Activated T-cell treated with anti-CD3 and anti-CD28 coated beads, Interleukin-2, amount 50 U/mL, for 48 hours (primary cell): Measurements from ENCODE around the gene TMEM207.

ENCODE experiments used
- DNase-seq, 2 experiments: peaks; one replicate each; pipeline ENCODE4 v3.0.0-alpha.2; 2020

TMEM207 gene

GRCh38 chr3:190384309-190384756 is 65.4 kb downstream of the TMEM207 start:
- DNase-seq = peak in 1 of 2 experiments; percentile 20

DNA sequence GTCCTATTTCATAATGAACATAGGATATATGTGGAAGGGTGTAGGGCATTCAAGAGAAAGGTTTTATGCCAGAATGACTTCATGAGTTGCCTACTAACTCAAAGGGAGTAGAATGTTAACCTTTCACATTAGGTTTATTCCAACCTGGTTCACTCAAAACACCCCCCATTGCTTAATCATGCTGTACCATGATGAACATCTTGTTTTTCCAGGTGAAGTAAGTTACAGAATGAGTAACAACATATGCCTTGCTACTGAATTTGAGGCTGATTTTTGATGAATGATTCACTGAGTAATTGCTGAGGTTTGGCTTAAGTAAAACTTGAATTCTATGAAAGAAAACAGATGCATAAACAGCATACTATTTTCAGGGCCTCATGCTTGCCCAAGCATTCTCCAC is 67.6 kb downstream of the TMEM207 start:
- no peak for DNase-seq

DNA sequence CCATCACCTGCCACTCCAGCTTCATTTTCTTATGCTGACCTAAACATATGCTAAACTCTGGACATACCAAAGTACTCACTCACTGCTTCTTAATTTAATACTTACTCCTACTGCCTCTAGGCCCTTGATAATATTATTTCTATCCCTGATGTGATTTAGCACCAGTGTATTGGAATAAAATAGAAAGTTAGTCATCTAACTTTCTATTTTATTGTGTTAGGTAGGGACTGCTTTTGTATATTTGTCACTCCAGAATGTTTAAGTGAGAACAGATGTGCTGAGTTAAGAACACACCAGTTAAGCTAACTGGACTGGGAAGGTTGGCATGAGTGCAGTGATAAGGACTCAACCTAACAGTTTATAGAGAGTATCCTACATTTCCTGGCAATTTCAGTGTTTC is 68.3 kb downstream of the TMEM207 start:
- no peak for DNase-seq

DNA sequence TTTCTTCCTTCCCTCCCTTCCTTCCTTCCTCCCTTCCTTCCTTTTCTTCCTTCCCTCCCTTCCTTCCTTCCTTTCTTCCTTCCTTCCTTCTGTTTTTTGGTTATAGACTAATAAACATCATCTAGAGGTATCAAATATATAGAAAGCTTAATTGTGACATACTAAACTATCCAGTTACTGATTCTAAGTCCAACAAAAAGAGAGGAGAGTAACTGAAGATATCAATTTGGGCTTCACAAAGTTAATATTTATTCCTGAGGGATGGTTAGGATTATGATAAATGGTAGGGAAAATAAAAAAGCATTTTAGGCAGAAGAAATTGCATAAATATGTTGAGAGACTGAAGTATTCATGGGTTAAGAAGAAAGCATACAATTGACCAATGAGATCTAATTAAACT is 69.5 kb downstream of the TMEM207 start:
- no peak for DNase-seq
